T follicular helper cell (primary cell): Measurements from ENCODE around the gene FAM107B.
"Not testable (repeated sequence)": the region's sequence is repeated elsewhere in the genome, so short reads cannot be mapped to it uniquely, and the experiment has no call there.

Experiments
- DNase-seq: peaks from one replicate; pipeline ENCODE4 v3.0.0-alpha.2; 2020; ENCODE audit warnings: low read depth

Gene FAM107B

DNA sequence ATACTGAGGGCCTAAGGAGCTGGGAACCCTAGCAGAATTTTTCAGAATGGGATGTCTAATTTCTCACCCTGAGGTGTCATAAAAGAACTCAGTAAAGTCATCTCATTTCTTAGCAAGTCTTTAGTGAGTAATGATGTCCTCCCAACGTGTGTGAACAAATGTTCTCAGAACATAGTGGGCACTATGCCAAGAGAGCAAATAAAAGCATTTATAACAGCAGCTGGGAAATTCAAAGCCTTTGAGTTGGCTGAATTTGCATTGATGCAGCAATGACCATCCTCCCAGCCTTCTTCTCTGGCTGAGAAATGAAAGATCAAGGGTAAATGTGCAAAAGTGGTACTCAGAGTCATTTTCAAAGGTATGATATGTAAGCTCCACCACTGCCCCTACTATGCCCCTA, 109.4 kb downstream of the FAM107B start:
- no peak for DNase-seq

DNA sequence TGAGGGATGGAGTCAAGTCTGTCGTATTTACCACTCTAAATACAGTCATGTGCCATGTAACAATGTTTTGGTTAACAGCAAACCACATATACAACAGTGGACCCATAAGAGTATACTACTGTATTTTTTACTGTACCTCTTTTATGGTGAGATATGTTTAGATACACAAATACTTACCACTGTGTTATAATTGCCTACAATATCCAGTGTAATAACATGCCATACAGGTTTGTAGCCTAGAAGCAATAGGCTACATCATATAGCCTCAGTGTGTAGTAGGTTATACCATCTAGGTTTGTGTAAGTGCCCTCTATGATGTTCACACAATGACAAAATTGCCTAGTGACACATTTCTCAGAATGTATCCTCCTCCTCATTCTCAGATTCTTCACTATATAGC, 110.4 kb downstream of the FAM107B start:
- DNase-seq = no peak

DNA sequence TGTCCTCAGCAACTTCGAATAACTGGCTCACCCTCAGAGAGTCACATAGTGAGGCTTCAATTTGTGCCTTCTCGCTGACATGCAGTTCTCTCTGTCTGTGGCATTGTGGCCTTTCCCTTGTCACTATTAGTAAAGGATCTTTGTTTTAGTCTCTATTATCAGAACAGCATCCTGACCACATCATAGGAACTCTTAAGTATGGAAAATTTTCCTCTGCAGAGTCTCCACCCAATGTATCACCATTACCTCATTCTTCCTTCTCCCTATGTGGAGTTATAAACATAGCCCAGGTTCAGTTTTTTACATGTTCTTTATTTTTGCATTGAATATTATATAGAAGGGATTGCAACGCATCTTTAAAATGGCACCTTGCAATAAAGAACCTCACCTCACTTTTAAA, 112.9 kb downstream of the FAM107B start:
- DNase-seq = no peak

DNA sequence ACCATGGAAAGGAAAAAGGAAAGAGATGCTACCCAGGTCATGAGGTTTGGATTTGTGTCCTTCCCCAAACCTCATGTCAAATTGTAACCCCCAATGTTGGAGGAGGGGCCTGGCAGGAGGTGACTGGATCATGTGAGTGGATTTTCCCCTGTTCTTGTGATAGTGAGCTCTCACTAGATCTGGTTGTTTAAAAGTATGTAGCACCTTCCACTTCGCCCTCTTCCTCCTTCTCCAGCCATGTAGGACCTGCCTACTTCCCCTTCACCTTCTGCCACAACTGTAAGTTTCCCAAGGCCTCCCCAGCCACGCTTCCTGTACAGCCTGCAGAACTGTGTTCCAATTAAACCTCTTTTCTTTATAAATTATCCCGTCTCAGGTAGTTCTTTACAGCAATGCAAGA, 113.9 kb downstream of the FAM107B start:
- no peak for DNase-seq

DNA sequence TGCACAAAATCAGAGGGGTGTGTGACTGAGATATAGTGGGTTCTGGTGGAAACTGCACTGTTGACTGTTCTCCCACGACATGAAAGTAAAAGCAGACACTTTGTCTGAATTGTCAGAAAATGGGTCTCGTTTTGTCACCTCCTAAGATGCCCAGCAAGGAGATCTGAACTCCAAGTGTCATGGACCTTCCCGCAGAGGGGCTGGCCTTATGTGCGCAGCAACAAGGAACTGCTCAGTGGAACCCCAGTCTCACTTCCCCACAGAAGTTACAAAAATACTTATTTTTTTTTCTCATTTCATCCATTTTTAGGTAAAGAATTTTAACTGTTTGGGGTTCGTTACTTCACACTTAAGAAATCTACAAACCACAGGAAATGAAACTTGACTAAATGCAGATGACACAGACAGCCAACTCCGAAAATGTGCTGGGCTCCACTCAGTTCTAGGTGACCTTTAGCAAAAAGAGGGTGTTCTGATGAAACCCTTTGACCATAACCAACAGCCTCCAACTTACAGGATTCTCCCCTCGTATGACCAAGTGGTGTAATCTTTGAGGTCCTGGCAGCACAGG, 115.0 kb downstream of the FAM107B start:
- DNase-seq = no peak

DNA sequence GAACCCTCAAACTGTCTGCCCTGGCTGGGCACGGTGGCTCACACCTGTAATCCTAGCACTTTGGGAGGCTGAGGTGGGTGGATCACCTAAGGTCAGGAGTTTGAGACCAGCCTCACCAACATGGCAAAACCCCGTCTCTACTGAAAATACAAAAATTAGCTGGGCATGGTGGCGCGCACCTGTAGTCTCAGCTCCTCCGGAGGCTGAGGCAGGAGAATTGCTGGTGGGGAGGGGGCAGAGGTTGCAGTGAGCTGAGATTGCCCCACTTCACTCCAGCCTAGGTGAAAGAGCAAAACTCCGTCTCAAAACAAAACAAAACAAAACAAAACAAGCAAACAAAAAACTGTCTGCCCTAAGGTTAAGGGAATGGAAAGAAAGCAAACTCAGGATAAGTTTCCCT, 115.6 kb downstream of the FAM107B start:
- DNase-seq = not testable (repeated sequence)

DNA sequence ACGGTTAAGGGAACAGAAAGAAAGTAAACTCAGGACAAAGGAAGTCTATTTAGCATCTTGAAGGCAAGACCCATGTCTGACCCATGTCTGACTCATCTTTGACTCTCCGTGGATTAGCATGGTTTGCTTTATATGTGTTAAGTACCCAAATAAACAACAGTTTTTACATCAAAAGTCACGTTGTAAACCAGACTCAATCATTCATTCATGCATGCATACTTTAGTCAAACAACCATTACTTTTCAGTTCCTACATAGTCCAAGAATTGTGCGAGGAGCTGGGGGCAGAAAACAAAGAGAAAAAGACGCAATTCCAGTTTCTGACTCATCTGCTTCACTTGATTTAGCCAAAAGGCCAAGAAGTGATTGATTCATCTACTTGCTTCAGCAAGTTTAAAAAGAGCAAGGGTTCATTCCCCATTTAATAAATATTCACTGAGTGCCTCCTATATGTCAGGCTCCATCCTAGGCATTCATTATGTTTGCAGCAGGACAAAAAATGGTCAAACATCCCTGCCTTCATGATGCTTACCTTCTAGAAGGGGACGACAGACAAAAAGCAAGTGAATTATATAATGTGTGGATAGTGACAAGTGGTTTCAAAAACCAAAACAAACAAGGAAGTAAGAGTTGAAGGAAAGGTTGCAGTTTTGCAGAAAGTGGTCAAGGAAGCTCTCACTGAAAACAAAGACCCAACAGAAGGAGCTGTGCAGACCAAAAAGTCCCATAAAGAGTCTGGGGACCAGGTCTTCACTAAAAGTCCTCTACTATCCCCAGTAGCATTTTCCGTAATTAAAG, 116.2 kb downstream of the FAM107B start:
- DNase-seq = no peak

DNA sequence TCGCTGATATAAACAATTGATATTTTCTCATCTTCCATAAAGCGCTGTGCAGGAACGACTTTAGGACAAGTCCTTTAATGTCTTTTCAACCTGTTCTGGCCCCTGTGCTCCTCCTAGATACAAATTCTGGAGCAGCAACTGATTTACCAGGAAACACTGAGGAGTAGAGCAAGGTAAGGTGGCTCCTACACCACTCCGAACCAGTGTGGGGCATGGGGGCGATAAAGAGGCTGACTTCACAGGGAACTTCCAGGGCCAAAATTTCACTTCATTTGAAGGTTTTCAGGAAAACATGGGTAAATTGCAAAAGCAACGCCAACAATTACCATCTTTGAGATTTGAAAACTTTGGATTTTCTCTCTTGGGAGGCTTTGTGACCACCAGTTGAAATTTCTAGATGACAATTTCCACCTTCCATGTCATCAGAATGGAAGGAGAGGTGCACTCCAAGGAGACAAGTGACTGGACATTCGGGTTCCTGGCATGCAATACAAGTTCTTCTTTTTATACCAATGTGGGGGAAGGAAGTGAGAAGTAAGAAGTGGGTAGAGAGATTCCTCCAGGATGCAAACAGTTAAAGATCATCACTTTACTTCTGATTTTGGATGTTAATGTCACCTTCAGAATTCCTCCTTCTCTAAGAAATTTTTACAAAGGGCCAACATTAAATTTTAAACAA, 118.5 kb downstream of the FAM107B start:
- DNase-seq = no peak

DNA sequence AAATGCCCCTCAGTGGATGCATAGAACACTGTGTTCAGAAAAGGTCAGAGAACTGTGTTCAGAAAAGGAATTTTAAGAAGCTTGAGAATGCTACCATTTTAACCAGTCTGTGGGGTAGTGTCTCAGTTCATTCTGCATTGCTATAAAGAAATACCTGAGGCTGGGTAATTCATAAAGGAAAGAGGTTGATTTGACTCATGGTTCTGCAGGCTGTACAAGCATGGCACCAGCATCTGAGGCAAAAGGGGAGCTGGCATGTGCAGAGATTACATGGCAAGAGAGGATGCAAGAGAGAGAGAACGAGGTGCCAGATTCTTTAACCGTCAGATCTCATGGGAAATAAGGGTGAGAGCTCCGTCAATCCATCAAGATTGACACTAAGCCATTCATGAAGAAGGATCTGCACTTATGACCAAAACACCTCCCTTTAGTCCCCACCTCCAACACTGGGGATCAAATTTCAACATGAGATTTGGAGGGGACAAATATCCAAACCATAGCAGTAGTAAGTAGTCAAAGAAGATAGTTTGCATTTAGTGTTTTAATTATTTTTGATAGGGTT, 119.8 kb downstream of the FAM107B start:
- no peak for DNase-seq

DNA sequence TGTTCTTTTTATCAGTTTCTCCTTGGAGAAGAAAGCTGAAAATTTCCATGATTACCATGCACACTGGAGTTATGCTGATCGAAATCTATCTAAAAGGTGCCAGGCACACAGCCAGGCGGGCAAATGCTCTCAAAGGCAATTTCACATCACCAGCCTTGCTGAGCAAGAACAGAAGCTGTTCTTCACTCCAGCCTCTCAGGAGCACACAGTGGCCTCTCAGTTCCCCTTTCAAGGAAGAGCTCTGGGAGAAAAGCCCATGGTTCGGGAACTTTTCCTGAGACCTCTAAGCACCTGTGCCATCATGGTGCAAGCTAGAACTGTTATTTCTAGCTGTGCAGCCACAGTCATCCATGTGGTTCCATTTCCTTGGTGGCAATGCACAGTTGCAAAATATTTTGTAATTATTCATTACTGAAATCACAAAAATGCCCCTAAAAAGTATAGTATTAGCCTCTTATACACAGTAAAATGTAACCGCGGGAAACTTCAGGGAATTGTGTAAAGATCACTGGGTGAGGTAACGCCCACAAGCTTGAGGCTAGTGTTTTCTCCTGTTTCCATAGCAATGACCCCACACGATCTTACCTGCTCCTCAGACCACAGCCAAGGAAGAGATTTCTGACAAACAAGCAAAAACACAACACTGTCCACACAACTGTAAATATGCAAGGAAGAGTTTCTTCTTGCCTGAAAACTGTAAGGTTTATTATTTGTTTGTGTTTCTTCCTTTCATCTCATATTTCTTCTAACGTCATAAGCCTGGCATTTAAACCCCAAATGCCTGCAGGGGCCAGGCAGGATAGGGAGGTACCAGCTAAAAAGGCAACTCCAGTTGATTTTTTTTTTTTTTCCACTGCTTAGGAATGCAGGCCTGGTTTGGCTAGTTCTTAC, 121.2 kb downstream of the FAM107B start:
- no peak for DNase-seq

DNA sequence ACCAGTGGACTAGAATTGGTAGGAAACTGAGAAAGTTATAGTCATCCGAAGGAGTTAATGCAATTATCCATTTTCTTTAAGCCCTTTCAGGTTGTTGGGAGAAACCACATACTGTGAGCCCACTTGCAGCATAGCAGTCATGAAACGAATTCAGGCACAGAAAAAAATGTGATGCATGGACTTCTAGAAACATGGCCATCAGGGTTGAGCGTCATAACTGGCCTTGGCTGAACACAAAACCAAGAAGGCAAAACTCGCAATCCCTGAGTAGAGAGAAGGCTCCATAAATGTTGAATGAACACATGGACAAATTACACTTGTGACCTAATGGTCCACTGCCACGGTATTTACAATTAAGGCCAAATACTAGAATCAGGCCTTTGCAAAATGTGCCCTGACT, 121.9 kb downstream of the FAM107B start:
- DNase-seq = no peak

DNA sequence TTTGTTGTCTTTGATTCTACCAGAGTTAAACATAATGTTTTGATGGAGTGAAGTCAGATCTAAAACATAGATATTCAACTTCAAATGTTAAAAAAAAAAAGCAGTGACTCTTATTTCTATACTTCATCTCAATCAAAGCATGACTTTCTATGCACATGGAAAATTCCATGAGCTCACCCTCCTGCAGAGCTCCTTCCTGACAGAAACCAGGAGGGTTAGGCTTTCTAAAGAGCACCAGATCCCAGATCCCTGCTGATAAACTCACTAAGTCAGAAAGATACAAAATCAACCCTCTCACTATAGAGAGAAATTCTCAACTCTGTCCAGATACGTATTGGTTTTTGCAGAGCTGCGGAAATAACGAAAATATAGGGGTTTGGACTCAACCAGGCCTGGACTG, 122.6 kb downstream of the FAM107B start:
- DNase-seq = no peak

DNA sequence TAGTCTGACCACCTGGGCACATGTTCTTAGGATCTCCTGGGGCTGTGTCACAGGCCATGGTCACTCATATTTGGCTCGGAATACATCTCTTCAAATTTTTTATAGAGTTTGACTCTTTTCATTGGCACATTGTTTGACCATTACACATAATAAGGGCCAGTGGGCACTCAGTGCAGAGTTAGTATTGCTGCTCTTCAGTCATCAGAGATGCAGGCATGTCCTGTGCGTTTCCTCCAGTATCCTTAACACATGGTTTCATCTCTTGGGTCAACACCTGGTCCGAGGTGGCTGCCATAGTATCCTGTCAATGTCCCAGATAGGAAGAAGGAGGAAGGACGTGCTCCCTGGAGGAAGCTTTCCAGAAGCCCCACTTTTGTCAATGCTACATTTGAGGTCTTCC, 125.0 kb downstream of the FAM107B start:
- DNase-seq = no peak

DNA sequence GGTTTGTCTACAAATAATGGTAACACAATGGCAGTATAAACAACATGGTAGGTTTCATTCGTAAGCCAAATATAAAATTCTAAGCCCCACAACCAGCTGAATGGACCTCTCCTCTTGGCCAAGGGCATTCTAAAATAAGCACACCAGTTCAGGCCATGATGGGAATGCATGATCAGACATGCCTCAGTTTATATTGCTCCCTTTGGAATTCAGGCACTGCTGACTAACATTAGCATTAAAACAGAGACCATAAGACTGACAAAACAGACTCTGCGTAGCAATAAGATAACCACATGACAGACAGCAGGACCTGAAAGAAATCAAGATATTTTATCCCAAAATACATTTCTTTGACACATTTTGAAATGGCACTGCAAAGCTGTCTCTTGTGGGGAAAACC, 125.8 kb downstream of the FAM107B start:
- DNase-seq = no peak

DNA sequence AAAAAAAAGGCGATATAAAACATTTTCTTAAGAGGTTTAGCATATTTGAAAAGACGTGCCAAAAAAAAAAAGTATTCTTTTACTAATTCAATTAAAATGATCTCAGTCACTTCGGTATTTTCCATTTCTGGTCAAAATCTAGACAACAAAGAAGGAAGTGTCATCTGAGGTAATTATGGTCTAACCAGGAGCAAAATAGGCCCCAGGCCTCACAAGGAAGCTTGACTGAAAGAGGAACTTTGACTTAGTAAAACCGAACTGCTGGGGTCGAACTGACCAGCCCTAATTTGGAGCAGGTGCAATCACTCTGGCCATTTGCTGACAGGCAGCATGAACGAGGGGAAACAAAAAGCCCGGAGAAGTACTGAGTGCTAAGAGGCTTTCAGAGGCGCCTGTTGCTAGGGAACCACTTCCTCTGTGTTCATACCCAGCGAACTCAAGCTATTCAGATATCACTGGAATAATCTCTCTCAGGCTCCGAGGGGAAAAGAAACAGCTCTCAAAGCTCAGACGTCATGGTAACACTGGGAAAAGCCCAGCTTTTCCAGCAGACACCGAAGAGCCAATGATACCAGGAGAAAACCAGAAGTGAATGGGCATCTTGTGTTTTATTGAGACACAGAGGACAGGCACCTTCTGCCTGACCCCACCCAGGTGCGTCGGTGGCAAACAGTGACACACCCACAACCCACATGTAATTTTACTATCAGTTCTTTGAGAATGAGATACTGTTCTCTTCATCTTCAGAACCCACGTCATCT, 126.5 kb downstream of the FAM107B start:
- DNase-seq = peak; percentile 66

DNA sequence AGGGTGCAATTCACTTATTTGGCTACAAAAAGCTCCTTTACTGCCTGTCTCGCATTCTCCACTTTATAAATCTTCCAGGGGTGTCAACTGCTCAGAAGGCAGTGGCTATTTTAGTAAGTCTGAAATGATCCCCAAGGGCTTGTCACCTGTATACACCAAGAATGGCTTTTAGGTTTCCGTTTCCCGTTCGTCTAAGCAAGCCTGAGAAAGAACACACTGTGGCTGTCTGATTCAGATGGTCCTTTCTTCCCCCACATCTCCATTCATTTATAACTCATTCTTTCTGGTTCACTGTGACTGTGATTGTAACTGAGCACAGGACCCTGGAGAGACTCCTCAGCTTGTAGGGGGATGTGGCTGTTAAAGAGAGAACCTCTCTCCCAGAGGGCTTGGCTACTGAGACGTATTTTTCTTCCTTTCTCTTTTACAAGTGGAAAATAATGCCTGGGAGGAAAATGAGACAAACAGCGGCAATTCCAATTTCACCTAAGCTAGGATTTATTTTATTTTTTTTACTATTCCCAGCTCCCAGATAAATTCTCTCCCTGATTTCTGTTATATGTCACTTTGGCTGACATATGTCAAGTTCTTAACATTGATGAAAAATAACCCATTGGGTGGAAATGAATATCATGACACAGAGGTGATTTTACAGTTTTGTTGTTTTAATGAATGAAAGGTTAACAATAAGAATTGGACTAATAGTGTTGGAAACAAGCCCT, 129.3 kb downstream of the FAM107B start:
- DNase-seq = no peak

DNA sequence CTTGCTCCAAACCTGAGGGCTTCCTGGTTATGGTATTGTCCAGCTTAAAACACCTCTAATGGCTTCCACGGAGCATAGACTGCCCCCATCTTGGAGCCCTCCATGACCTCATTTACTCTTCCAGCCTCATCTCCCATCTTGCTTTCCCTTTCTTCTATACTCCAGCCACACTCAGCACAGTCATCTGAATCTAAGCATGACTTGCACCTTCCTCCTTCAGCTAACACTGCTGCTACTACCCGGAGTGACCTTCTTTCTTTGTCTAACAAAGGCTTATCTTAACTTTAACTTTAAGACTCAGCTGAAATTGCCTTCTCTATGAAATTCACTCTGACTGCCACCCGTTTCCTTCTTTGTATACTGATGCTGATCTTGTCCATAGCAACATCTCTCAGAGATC, 135.1 kb downstream of the FAM107B start:
- no peak for DNase-seq

DNA sequence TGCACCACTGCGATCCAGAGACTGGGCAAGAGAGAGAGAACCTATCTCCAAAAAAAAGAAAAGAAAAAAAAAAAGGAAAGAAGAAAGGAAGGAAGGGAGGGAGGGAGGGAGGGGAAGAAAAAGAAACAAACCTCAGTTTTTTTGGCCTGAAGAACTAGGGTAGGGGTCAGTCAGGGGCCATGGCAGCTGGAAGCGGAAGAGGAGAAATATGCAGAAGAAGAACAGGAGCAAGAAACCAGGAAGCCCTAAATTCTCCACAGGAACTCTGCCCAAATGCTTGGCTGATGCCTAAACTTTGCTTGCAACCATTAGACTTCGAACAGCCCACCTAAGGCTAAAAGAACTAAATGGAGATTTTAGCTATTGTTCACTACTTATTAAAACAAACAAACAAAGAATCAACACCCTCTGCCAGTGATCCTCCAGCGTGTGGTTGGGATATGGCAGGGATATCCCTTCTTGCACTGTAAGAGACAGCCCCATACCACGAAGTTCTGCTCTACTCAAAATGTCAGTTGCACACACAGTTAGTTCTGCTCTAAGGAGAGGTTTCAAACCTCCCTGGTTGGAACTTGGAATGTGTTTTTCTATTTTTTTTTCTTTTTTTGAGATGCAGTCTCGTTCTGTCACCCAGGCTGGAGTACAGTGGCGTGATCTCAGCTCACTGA, 139.5 kb downstream of the FAM107B start:
- no peak for DNase-seq

DNA sequence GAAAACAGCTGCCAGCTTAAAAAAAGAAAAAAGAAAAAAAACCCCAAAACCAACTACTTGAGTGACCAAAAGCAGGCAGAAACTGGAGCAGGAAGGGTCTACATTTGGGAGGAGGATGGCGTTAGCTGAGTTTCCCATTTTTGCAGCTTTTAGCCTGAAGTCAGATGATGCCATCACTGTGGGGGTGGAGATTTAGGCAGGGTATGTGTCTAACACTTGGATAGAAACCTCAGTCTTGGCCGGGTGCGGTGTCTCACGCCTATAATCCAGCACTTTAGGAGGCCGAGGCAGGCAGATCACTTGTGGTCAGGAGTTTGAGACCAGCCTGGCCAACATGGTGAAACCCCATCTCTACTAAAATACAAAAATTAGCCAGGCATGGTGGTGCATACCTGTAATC, 140.1 kb downstream of the FAM107B start:
- DNase-seq = not testable (repeated sequence)
